GM13976 (cell line): ENCODE measurements around the gene MCOLN2.

Source experiments
- DNase-seq: peaks from one replicate; pipeline ENCODE4 v3.0.0; 2012; ENCODE audit warnings: low spot score
- in situ Hi-C: fragments of 300-500 bp; cut with MboI; formaldehyde crosslinking; loops from one replicate; pipeline ENCODE4 v1.12.0; 2022; ENCODE audit warnings: low sequenced_read_pairs, mixed read lengths, inconsistent platforms; ENCODE audit not compliant: unreplicated experiment
- TF ChIP-seq, protein P1 (sequence below): IDR thresholded peaks from 2 replicates; pipeline ENCODE4 v1.5.1; 2012; ENCODE audit warnings: borderline replicate concordance, mild to moderate bottlenecking; ENCODE audit not compliant: insufficient read depth; ENCODE audit errors: extremely low read depth, missing control alignments, control extremely low read depth

The MCOLN2 gene

DNA sequence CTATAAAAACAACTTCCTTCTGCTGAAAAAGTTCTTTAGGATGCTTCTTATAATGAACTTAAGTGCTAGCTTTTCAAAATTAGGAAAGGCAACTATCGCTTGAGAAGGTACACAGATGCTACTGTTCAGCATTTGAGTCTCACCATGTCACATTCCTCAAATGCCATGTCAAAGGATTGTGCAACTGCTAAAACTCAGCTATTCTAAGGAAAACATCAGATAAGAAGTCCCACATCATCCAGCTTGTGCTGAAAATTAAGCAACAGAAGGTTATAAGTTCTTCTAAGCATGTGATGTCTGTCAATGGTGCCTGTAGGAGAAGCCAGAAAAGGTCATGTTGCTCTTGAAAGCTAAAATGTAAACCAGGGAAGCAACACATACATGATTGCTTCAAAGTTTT, 36.5 kb downstream of the MCOLN2 start:
- in situ Hi-C loops, result no loop called here
- DNase-seq, result no peak
- TF ChIP-seq, protein P1, sequence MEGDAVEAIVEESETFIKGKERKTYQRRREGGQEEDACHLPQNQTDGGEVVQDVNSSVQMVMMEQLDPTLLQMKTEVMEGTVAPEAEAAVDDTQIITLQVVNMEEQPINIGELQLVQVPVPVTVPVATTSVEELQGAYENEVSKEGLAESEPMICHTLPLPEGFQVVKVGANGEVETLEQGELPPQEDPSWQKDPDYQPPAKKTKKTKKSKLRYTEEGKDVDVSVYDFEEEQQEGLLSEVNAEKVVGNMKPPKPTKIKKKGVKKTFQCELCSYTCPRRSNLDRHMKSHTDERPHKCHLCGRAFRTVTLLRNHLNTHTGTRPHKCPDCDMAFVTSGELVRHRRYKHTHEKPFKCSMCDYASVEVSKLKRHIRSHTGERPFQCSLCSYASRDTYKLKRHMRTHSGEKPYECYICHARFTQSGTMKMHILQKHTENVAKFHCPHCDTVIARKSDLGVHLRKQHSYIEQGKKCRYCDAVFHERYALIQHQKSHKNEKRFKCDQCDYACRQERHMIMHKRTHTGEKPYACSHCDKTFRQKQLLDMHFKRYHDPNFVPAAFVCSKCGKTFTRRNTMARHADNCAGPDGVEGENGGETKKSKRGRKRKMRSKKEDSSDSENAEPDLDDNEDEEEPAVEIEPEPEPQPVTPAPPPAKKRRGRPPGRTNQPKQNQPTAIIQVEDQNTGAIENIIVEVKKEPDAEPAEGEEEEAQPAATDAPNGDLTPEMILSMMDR, result no peak

DNA sequence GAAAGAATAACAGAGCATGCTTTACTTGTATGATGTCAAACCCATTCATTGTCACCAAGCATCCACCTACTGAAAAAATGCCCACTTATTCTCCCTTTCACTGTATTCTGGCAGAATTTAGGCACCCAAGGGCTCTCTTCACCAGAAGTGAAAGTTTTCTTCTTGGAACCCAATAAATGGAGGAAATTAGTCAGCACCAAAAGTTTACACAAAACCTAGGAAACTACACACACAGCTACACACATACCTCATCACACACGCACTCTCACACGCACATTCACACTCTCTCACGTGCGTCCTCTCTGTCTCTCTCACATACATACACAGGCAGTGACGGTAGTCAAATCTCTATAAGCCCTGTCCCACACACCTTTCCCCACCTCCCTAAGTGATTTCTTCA, 37.6 kb downstream of the MCOLN2 start:
- in situ Hi-C loops, result no loop called here
- DNase-seq, result no peak
- TF ChIP-seq, protein P1, result no peak

DNA sequence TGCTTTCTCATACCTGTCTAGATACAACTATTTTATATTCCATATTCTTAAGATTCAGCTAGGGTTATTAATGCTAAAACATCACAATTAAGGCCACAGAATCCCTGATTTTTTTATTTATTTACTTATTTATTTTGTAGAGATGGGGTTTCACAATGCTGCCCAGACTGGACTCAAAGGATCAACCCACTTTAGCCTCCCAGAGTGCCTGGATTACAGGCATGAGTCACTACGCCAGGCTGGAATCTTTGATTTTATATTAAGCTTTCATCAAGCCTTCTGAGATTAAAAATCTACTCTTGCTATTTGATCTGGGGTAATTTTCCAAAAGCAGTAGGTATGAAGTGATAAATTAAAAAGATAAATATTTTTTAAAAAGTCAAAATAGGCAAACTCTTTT, 38.9 kb downstream of the MCOLN2 start:
- DNase-seq, result no peak
- TF ChIP-seq, protein P1, result no peak
- in situ Hi-C loops, result no loop called here

DNA sequence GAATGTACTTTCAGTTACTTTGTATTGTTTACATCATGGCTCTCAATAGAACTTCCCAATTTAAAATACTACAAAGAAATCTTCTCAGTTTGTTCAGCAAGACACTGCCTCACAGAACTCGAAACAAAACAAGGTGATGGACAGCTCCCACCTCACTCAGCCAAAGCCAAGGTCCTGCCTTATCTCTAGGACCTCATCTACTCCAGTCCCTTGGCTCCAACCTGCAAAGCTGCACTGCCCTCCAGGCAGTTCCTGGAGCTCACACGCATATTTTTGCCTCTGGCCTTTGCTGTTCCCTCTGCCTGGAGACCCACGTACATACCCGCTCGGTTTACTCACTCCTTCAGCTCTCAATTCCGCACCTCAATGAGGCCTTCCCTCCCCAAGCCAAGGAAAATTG, 40.3 kb downstream of the MCOLN2 start:
- DNase-seq, result no peak
- TF ChIP-seq, protein P1, result no peak
- in situ Hi-C loops, result no loop called here

DNA sequence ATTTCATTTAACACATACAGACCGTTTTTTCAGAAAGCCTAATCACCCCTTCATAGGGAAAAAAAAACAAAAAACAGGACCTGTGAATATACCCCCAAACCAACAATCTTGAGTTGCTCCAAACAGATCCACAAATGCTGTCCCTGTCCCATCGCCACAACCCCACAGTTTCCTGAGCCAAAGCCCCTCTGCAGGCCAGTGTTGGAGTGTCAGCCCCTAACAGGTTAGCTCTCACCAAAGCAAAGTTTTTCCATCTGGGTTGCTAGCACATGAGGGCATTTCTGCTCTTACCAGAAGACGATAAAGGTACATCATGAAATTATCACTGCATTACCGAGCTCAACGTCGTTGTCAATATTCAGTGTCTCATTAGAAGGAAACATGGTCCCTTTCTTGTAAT, 40.8 kb downstream of the MCOLN2 start:
- no peak for DNase-seq
- TF ChIP-seq, protein P1, result no peak
- in situ Hi-C loops, result no loop called here

DNA sequence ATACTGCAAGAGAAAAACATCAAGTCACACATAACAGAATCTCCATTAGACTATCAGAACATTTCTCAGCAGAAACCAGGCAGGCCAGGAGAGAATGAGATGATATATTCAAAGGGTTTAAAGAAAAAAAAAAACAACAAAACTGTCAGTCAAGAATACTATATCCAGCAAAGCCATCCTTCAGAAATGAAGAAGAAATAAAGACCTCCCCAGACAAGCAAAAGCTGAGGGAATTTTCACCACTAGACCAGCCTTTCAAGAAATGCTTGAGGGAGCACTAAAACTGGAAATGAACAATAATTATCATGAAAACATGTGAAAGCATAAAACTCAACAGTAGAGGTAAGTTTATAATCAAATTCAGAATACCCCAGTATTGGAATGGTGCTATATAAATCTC, 47.2 kb downstream of the MCOLN2 start:
- TF ChIP-seq, protein P1, result no peak
- in situ Hi-C loops, result loop anchor here (10.0 kb wide), 2 partner anchors 75 to 295 kb away; no protein-coding TSS in a partner anchor
- no peak for DNase-seq

DNA sequence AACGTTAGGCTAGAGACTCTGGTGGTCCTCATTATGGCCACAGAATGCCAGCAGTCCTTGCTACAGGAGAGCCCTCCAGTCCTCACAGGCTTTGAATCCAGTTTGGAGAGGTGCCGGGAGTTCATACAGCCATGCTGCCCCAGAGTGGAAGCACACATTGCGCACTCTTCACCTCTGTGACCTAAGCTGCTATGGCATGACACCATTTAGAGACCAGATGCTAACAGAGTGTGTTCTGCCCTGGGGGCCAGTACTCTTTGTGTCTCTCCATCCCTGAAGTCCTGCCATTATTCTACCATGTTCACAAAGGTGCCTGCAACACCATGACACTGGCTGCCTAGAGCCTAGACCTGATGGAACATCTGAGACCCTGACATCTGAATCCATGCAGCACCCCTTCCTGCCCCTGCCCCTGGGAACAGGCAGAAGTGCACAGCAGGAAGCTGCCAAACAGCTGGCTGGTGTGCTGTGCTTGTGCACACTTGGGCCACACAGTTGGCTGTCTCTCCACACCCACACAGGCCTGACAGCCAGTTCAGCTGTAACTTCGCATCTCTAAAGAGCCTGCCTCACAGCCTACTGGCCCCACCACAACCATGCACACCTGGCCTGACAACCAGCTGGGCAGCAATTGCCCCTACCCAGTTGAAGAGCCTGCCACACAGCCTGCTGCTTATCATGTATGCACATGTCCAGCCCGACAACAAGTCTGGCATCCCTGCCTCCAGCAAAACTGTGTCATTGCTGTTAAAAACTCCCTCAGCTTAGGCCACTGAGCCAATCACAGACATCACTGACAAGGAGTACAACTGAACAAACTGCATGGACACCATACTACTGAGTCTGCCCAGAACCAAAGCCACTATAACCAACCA, 49.1 kb downstream of the MCOLN2 start:
- no peak for DNase-seq
- in situ Hi-C loops, result loop anchor here (10.0 kb wide), 2 partner anchors 77 to 297 kb away; no protein-coding TSS in a partner anchor
- TF ChIP-seq, protein P1, result no peak
